ENCODE data around the gene WNT7B. TPM values are rescaled to one million over a fixed set of nuclear protein-coding genes. Genes with fewer than 3 reads are reported as not detected.

WNT7B gene
- total and polyA plus RNA-seq, 2 of the 8 experiments (the other 6 are each of a cell fraction or from before 2014, with no cell fraction given) = 0.14 to 0.24 TPM

DNA sequence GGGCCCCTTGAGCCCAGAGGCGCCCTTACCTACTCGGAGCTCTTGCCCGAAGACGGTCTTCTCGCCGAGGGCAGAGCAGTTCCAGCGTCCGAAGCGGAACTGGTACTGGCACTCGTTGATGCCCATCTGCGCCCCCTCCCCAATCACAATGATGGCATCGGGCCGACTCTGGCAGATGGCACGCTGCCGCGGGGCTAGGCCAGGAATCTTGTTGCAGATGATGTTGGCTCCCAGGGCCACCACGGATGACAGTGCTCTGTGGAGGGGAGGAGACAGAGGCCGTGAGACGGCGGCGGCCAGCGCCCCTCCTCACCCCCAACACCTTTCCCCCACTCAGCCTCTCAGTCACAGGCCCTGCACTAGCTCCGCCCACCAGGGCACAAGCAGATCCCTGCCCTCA lies 27.1 kb downstream of the WNT7B start (continued):
- TF ChIP-seq, protein P1, sequence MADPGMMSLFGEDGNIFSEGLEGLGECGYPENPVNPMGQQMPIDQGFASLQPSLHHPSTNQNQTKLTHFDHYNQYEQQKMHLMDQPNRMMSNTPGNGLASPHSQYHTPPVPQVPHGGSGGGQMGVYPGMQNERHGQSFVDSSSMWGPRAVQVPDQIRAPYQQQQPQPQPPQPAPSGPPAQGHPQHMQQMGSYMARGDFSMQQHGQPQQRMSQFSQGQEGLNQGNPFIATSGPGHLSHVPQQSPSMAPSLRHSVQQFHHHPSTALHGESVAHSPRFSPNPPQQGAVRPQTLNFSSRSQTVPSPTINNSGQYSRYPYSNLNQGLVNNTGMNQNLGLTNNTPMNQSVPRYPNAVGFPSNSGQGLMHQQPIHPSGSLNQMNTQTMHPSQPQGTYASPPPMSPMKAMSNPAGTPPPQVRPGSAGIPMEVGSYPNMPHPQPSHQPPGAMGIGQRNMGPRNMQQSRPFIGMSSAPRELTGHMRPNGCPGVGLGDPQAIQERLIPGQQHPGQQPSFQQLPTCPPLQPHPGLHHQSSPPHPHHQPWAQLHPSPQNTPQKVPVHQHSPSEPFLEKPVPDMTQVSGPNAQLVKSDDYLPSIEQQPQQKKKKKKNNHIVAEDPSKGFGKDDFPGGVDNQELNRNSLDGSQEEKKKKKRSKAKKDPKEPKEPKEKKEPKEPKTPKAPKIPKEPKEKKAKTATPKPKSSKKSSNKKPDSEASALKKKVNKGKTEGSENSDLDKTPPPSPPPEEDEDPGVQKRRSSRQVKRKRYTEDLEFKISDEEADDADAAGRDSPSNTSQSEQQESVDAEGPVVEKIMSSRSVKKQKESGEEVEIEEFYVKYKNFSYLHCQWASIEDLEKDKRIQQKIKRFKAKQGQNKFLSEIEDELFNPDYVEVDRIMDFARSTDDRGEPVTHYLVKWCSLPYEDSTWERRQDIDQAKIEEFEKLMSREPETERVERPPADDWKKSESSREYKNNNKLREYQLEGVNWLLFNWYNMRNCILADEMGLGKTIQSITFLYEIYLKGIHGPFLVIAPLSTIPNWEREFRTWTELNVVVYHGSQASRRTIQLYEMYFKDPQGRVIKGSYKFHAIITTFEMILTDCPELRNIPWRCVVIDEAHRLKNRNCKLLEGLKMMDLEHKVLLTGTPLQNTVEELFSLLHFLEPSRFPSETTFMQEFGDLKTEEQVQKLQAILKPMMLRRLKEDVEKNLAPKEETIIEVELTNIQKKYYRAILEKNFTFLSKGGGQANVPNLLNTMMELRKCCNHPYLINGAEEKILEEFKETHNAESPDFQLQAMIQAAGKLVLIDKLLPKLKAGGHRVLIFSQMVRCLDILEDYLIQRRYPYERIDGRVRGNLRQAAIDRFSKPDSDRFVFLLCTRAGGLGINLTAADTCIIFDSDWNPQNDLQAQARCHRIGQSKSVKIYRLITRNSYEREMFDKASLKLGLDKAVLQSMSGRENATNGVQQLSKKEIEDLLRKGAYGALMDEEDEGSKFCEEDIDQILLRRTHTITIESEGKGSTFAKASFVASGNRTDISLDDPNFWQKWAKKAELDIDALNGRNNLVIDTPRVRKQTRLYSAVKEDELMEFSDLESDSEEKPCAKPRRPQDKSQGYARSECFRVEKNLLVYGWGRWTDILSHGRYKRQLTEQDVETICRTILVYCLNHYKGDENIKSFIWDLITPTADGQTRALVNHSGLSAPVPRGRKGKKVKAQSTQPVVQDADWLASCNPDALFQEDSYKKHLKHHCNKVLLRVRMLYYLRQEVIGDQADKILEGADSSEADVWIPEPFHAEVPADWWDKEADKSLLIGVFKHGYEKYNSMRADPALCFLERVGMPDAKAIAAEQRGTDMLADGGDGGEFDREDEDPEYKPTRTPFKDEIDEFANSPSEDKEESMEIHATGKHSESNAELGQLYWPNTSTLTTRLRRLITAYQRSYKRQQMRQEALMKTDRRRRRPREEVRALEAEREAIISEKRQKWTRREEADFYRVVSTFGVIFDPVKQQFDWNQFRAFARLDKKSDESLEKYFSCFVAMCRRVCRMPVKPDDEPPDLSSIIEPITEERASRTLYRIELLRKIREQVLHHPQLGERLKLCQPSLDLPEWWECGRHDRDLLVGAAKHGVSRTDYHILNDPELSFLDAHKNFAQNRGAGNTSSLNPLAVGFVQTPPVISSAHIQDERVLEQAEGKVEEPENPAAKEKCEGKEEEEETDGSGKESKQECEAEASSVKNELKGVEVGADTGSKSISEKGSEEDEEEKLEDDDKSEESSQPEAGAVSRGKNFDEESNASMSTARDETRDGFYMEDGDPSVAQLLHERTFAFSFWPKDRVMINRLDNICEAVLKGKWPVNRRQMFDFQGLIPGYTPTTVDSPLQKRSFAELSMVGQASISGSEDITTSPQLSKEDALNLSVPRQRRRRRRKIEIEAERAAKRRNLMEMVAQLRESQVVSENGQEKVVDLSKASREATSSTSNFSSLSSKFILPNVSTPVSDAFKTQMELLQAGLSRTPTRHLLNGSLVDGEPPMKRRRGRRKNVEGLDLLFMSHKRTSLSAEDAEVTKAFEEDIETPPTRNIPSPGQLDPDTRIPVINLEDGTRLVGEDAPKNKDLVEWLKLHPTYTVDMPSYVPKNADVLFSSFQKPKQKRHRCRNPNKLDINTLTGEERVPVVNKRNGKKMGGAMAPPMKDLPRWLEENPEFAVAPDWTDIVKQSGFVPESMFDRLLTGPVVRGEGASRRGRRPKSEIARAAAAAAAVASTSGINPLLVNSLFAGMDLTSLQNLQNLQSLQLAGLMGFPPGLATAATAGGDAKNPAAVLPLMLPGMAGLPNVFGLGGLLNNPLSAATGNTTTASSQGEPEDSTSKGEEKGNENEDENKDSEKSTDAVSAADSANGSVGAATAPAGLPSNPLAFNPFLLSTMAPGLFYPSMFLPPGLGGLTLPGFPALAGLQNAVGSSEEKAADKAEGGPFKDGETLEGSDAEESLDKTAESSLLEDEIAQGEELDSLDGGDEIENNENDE (IDR thresholded peaks at IDR 0.05; ENCODE audit: insufficient replicate concordance, low read length) = no peak
- TF ChIP-seq RBBP5 (IDR thresholded peaks at IDR 0.05; ENCODE audit: borderline replicate concordance, low read depth, low read length) (no peak), CREB1 (IDR thresholded peaks at IDR 0.05) (no peak), POLR2AphosphoS5 (IDR thresholded peaks at IDR 0.05; ENCODE audit: low read depth, low read length) (no peak), KDM5A (IDR thresholded peaks at IDR 0.05; ENCODE audit: low read length) (no peak), SUZ12 (IDR thresholded peaks at IDR 0.05; ENCODE audit: low read length) (no peak), TEAD4 (IDR thresholded peaks at IDR 0.05; ENCODE audit: low read depth, low read length) (no peak), HDAC2 (IDR thresholded peaks at IDR 0.05; ENCODE audit: borderline replicate concordance in 1 of 2, low read depth in 2 of 2, low read length in 2 of 2) (no peak), HDAC6 (IDR thresholded peaks at IDR 0.05; ENCODE audit: low read depth, low read length) (no peak), RNF2 (IDR thresholded peaks at IDR 0.05; ENCODE audit: borderline replicate concordance, low read depth, low read length, missing control alignments, poor library complexity, severe bottlenecking) (no peak), NANOG (IDR thresholded peaks at IDR 0.05; ENCODE audit: insufficient read depth, low read depth, low read length, poor library complexity, severe bottlenecking) (no peak), ZNF274 (IDR thresholded peaks at IDR 0.05; ENCODE audit: borderline replicate concordance, extremely low read depth, low read length) (no peak)
